Measurements from ENCODE around the gene FNDC3B.

DNA sequence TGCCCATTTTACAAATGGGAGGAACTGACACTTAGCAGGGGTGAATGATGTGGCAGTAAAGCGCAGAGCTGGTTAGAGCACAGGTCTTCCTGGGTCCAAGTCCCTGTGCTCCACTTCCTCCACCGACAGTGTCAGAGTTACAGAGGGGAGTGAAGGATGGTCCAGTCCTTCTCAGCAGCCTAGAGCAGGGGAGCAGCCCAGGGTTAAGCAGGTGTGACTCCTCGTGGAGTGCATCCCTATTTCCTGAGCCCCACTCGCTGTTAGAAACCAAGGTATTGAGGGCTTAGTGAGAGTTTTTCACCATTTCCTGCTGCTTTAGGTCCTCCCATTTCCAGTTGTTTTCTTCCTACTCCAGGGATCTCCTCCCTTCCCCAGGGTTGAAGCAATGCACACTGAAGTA lies 333.5 kb downstream of the FNDC3B start:
- TF ChIP-seq, protein P1, sequence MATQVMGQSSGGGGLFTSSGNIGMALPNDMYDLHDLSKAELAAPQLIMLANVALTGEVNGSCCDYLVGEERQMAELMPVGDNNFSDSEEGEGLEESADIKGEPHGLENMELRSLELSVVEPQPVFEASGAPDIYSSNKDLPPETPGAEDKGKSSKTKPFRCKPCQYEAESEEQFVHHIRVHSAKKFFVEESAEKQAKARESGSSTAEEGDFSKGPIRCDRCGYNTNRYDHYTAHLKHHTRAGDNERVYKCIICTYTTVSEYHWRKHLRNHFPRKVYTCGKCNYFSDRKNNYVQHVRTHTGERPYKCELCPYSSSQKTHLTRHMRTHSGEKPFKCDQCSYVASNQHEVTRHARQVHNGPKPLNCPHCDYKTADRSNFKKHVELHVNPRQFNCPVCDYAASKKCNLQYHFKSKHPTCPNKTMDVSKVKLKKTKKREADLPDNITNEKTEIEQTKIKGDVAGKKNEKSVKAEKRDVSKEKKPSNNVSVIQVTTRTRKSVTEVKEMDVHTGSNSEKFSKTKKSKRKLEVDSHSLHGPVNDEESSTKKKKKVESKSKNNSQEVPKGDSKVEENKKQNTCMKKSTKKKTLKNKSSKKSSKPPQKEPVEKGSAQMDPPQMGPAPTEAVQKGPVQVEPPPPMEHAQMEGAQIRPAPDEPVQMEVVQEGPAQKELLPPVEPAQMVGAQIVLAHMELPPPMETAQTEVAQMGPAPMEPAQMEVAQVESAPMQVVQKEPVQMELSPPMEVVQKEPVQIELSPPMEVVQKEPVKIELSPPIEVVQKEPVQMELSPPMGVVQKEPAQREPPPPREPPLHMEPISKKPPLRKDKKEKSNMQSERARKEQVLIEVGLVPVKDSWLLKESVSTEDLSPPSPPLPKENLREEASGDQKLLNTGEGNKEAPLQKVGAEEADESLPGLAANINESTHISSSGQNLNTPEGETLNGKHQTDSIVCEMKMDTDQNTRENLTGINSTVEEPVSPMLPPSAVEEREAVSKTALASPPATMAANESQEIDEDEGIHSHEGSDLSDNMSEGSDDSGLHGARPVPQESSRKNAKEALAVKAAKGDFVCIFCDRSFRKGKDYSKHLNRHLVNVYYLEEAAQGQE (IDR thresholded peaks at IDR 0.05) = no peak
- TF ChIP-seq EGR1 (IDR thresholded peaks at IDR 0.05; ENCODE audit: low read depth in 2 of 2) (no peak), JUND (IDR thresholded peaks at IDR 0.05) (no peak)
- TF ChIP-seq, protein P2, sequence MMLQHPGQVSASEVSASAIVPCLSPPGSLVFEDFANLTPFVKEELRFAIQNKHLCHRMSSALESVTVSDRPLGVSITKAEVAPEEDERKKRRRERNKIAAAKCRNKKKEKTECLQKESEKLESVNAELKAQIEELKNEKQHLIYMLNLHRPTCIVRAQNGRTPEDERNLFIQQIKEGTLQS (IDR thresholded peaks at IDR 0.05) = no peak
- TF ChIP-seq, protein P3, sequence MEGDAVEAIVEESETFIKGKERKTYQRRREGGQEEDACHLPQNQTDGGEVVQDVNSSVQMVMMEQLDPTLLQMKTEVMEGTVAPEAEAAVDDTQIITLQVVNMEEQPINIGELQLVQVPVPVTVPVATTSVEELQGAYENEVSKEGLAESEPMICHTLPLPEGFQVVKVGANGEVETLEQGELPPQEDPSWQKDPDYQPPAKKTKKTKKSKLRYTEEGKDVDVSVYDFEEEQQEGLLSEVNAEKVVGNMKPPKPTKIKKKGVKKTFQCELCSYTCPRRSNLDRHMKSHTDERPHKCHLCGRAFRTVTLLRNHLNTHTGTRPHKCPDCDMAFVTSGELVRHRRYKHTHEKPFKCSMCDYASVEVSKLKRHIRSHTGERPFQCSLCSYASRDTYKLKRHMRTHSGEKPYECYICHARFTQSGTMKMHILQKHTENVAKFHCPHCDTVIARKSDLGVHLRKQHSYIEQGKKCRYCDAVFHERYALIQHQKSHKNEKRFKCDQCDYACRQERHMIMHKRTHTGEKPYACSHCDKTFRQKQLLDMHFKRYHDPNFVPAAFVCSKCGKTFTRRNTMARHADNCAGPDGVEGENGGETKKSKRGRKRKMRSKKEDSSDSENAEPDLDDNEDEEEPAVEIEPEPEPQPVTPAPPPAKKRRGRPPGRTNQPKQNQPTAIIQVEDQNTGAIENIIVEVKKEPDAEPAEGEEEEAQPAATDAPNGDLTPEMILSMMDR (IDR thresholded peaks at IDR 0.05; ENCODE audit: low read depth, low read length, missing input control) = no peak
- TF ChIP-seq, protein P4, sequence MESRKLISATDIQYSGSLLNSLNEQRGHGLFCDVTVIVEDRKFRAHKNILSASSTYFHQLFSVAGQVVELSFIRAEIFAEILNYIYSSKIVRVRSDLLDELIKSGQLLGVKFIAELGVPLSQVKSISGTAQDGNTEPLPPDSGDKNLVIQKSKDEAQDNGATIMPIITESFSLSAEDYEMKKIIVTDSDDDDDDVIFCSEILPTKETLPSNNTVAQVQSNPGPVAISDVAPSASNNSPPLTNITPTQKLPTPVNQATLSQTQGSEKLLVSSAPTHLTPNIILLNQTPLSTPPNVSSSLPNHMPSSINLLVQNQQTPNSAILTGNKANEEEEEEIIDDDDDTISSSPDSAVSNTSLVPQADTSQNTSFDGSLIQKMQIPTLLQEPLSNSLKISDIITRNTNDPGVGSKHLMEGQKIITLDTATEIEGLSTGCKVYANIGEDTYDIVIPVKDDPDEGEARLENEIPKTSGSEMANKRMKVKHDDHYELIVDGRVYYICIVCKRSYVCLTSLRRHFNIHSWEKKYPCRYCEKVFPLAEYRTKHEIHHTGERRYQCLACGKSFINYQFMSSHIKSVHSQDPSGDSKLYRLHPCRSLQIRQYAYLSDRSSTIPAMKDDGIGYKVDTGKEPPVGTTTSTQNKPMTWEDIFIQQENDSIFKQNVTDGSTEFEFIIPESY (IDR thresholded peaks at IDR 0.05) = no peak

Measured in liver (tissue), 3 donors.